ENCODE measurements around the gene VIL1. TPM values are rescaled to one million over a fixed set of nuclear protein-coding genes. Genes with fewer than 3 reads are reported as not detected.

The VIL1 gene
- 401 and 448 TPM in 2 replicates for total RNA-seq (2022)
- percentile 92 among the genes with signal in this experiment for Bru-seq, nascent RNA
- BruChase-seq, experiment 1, labeled RNA remaining after a 2-hour chase = percentile 94 among the genes with signal in this experiment
- BruChase-seq, experiment 2, labeled RNA remaining after a 6-hour chase = percentile 96 among the genes with signal in this experiment
- long read RNA-seq, full-length matches to known transcripts = 200 of 320 reads
- long read RNA-seq, partial matches to known transcripts = 66 of 320 reads
- long read RNA-seq, other reads (novel, unspliced or antisense) = 54 of 320 reads

GRCh38 chr2:218418717-218419458 lies at the start of gene VIL1:
VIL1 (plus strand) TSS chr2:218419123; CDS start chr2:218423779, 4,656 bp downstream.
- Mint-ChIP-seq H3K9me3 (ENCODE audit: unreplicated experiment) (no peaks in the 10 kb centered on the region), H3K4me3 (ENCODE audit: unreplicated experiment) (peak within 1 kb of the TSS; percentile 90), H3K4me1 (ENCODE audit: low read depth, unreplicated experiment) (peaks cover 33% of the 10 kb centered on the region), H3K27me3 (ENCODE audit: insufficient read depth, unreplicated experiment) (no peaks in the 10 kb centered on the region), H3K27ac (ENCODE audit: unreplicated experiment) (peak within 1 kb of the TSS; percentile 88), H3K36me3 (ENCODE audit: insufficient read depth, unreplicated experiment) (peaks cover 27% of the 10 kb centered on the region)
- peak; percentile 95 to 98 for DNase-seq
- Histone ChIP-seq H3K4me1 (peaks cover 42% of the 10 kb centered on the region), H3K4me3 (ENCODE audit: low read depth, low read length) (peak within 1 kb of the TSS; percentile 93), H3K27me3 (replicated peaks; ENCODE audit: control insufficient read depth, insufficient read depth, low read length) (no peaks in the 10 kb centered on the region), H3K9me3 (no peaks in the 10 kb centered on the region), H3K36me3 (ENCODE audit: control insufficient read depth, insufficient read depth, low read length) (peaks cover 6% of the 10 kb centered on the region)
- intact Hi-C loops (cut with micrococcal nuclease; ENCODE audit: unreplicated experiment) = loop anchor here (1.0 kb wide), 2 partner anchors 13 to 25 kb away; no protein-coding TSS in a partner anchor
- ChIA-PET POLR2A (interaction anchor here (0.6 to 1.7 kb wide), 15 partner anchors 10 to 241 kb away, joined by 3 to 12 read pairs (median 4); partner anchors contain the start of genes BCS1L, CTDSP1 and ZNF142), CTCF (interaction anchor here (0.6 to 2.0 kb wide), 9 partner anchors 12 to 189 kb away, joined by 3 to 17 read pairs (median 6); partner anchors contain the start of genes AAMP and PNKD)
- no peak for TF ChIP-seq CTCF (IDR thresholded peaks at IDR 0.05; ENCODE audit: insufficient read depth in 1 of 2, low read depth in 1 of 2, low read length in 1 of 2, severe bottlenecking in 1 of 2, unreplicated experiment in 1 of 2)
- no TSS peak for BruUV-seq (replicated peaks)

- H3K36me3 ChIP-seq (ENCODE audit: control insufficient read depth, insufficient read depth, low read length) = no peaks in the 10 kb centered on the region
- no peaks in the 10 kb centered on the region for H3K9me3 ChIP-seq
- H3K4me3 ChIP-seq (ENCODE audit: low read depth, low read length) = no peak overlapping the region
- no peak for DNase-seq
- ChIA-PET CTCF (interaction anchor here (1.0 kb wide), 1 partner anchor 76 kb away, joined by 5 read pairs; no protein-coding TSS in a partner anchor), POLR2A (no interaction called here)
- no peaks in the 10 kb centered on the region for H3K36me3 Mint-ChIP-seq (ENCODE audit: insufficient read depth, unreplicated experiment)
- no peaks in the 10 kb centered on the region for H3K9me3 Mint-ChIP-seq (ENCODE audit: unreplicated experiment)
- intact Hi-C loops (cut with micrococcal nuclease; ENCODE audit: unreplicated experiment) = no loop called here
- no peak overlapping the region for H3K4me3 Mint-ChIP-seq (ENCODE audit: unreplicated experiment)
- no peak for TF ChIP-seq CTCF (IDR thresholded peaks at IDR 0.05; ENCODE audit: insufficient read depth in 1 of 2, low read depth in 1 of 2, low read length in 1 of 2, severe bottlenecking in 1 of 2, unreplicated experiment in 1 of 2)
- no peaks in the 10 kb centered on the region for H3K27me3 ChIP-seq (replicated peaks; ENCODE audit: control insufficient read depth, insufficient read depth, low read length)
- no TSS peak for BruUV-seq (replicated peaks)
- no peak overlapping the region for H3K27ac Mint-ChIP-seq (ENCODE audit: unreplicated experiment)
- no peaks in the 10 kb centered on the region for H3K27me3 Mint-ChIP-seq (ENCODE audit: insufficient read depth, unreplicated experiment)
- H3K4me1 ChIP-seq = 0 out of 2 replicates have a peak, but pooled peaks cover 5% of the 10 kb centered on the region
- peaks cover 5% of the 10 kb centered on the region for H3K4me1 Mint-ChIP-seq (ENCODE audit: low read depth, unreplicated experiment)
These were observed 49.6 kb upstream of the VIL1 start for GRCh38 chr2:218369330-218369729.

GRCh38 chr2:218370410-218371063 lies 48.4 kb upstream of the VIL1 start:
- Mint-ChIP-seq H3K4me3 (ENCODE audit: unreplicated experiment) (no peak overlapping the region), H3K27ac (ENCODE audit: unreplicated experiment) (no peak overlapping the region), H3K4me1 (ENCODE audit: low read depth, unreplicated experiment) (peaks cover 5% of the 10 kb centered on the region), H3K9me3 (ENCODE audit: unreplicated experiment) (no peaks in the 10 kb centered on the region), H3K27me3 (ENCODE audit: insufficient read depth, unreplicated experiment) (no peaks in the 10 kb centered on the region), H3K36me3 (ENCODE audit: insufficient read depth, unreplicated experiment) (no peaks in the 10 kb centered on the region)
- no peaks in the 10 kb centered on the region for H3K27me3 ChIP-seq (replicated peaks; ENCODE audit: control insufficient read depth, insufficient read depth, low read length)
- ChIA-PET POLR2A (interaction anchor here (0.6 kb wide), 1 partner anchor 30 kb away, joined by 4 read pairs; no protein-coding TSS in a partner anchor), CTCF (no interaction called here)
- TF ChIP-seq CTCF (IDR thresholded peaks at IDR 0.05; ENCODE audit: insufficient read depth in 1 of 2, low read depth in 1 of 2, low read length in 1 of 2, severe bottlenecking in 1 of 2, unreplicated experiment in 1 of 2) = no peak
- no peak overlapping the region for H3K4me3 ChIP-seq (ENCODE audit: low read depth, low read length)
- intact Hi-C loops (cut with micrococcal nuclease; ENCODE audit: unreplicated experiment) = no loop called here
- H3K4me1 ChIP-seq = 0 out of 2 replicates have a peak, but pooled peaks cover 5% of the 10 kb centered on the region
- no TSS peak for BruUV-seq (replicated peaks)
- no peaks in the 10 kb centered on the region for H3K36me3 ChIP-seq (ENCODE audit: control insufficient read depth, insufficient read depth, low read length)
- no peaks in the 10 kb centered on the region for H3K9me3 ChIP-seq
- DNase-seq = no peak

All from Caco-2 (cell line).